Inferior parietal cortex (tissue), 1 donor: ENCODE measurements around the gene COMP.

Source experiments
- DNase-seq: peaks from one replicate; pipeline ENCODE4 v3.0.0-alpha.2; 2016; ENCODE audit errors: extremely low spot score

The COMP gene

DNA sequence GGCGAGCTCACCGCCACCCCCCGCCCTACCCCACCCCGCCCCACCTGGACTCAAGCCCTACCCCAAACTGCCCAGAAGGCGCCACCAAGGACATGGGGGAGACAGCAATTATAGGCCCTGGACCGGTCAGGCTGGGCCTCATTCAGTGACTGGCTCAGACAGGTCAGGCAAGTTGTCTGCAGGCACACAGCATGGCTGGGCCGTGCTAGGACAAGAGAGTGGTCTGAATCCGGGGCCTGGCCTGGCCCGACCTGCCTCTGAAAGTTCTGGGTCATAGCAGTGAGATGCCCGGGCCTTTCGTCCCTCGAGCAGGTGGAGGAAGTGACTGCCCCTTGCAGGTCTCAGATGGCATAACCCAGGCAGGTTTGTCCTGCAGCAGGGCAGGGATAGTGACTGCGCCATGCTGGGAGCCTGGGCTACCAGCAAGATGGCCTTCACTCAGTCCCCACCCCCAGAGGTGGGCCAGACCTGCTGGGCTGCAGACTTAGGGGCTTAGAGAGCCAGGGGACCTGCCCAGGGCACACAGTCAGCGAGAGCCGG lies 21.0 kb downstream of the COMP start:
- DNase-seq, result no peak

DNA sequence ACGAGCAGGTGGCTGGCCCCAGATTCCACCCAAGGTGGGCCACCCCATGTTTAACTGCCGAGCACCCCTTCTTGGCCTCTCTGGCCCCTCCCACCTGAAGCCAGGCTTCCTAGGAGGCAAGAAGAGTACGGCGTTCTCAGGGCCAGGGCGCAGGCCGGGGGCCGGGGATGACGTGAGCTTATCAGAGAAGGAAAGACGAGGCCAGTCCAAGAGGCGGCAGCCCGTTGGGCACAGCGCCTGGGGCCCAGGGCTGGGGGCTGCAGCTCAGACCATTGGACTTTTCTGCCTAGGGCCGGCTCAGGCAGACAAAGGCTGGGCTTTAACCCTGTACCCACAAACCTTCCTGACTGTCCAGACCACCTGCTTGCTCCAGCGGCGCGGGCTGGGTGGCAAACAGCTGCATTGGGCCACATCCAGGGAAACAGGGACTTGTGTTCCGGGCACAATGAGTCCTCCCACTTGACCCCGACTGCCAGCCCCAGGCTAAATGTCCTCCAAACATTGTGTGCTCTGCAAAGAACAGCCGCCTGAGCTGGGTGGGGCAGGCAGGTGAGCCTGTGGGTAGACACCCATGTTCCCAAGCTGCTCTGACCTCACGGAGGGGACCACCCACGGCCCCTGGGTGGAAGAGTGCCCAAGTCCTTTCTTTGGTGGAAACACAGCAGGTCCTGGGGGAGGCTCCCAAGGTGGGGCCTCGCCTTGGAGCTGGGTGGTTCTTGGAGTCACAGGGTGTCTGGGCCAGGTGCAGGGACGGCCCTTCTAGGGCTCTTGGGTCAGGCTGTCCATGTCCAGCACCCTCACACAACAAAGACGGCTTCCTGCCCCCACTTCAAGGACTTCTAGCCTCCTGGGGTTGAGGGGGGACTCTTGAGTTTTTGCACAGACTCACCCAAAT lies 21.9 kb downstream of the COMP start:
- DNase-seq, result no peak

- no peak for DNase-seq
These were observed 22.9 kb downstream of the COMP start for GRCh38 chr19:18768046-18768771.

DNA sequence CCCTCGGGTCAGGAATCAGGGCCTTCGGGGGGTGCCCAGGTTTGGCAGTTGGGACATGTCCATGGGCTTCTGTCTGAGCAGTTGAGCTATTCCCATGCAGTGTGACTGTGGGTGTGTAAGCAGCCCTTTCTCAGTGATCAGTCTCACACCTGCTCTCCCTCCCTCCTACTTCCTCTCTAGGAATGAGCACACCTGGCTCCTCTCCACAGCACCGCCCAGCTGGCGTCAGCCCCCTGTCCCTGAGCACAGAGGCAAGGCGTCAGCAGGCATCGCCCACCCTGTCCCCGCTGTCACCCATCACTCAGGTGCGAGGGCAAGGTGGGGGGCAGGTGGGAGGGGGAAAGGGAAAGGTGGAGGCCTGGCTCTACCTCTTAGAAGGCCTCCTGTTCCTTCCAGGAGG lies 25.9 kb downstream of the COMP start:
- DNase-seq, result no peak

DNA sequence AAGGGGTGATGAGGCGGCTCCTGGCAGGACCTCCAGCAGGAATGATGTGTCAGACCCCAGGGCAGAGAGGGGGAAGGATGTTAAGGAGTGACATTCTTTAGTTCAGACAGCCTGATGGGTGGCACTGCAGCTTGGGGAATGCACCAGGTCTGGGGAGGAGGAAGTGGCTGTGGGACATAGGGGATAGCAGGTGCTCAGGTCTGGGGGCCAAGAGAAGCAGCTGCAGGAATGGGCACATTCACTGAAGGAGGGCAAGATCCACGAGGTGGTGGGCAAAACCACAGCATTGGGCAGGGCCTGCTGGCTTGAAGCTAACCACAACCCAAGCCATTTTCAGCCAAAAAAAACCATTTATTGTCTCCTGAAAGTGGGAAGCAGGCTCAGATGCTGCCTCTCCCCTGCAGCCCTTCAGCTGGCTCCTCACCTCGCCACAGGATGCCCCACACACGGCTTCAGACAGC lies 26.5 kb downstream of the COMP start:
- DNase-seq, result no peak

GRCh38 chr19:18763674-18764590 lies 27.2 kb downstream of the COMP start:
- DNase-seq, result no peak

DNA sequence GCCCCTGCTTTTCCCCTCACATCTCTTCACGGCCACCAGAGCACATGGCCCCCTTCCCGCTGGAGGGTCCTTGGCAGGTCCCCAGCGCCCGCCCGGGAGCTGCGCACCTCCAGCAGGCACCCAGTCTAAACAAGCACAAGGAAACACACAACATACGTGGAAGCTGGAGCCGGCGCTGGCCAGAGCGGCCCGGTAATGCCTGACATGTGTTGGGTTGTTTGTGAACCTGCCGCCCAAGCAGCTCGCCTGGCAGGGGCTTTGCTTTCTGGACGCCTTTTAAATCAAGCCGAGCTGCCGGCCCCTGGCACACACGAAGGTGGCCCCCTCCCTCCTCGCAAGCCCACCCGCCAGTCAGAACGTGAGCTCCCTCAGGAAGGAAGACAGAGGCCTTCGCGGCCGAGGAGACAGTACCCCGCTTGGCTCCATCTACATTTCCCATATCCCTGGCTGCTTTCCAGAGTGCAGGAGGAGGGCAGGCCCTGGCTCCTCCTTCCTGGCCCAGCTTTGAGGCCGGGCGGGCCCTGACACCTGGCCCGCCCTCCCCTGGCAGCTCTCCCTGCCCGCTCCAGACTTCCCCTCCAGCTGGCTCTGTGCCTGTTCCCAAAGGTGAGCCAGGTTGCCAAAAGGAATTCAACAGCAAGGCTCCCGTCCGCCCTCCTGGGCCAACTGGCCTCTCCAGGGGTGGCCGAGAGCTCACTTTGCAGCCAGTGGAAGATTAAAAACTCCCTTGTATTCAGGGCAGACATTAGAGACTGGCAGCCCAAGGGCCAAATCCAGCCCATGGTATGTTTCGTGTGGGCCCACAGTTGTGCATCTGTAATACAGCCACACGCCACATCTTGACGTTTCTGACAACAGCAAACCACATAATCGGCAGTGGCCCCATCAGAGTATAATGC lies 28.7 kb downstream of the COMP start:
- no peak for DNase-seq

- DNase-seq, result no peak
These were observed 29.5 kb downstream of the COMP start for GRCh38 chr19:18761531-18762110.

DNA sequence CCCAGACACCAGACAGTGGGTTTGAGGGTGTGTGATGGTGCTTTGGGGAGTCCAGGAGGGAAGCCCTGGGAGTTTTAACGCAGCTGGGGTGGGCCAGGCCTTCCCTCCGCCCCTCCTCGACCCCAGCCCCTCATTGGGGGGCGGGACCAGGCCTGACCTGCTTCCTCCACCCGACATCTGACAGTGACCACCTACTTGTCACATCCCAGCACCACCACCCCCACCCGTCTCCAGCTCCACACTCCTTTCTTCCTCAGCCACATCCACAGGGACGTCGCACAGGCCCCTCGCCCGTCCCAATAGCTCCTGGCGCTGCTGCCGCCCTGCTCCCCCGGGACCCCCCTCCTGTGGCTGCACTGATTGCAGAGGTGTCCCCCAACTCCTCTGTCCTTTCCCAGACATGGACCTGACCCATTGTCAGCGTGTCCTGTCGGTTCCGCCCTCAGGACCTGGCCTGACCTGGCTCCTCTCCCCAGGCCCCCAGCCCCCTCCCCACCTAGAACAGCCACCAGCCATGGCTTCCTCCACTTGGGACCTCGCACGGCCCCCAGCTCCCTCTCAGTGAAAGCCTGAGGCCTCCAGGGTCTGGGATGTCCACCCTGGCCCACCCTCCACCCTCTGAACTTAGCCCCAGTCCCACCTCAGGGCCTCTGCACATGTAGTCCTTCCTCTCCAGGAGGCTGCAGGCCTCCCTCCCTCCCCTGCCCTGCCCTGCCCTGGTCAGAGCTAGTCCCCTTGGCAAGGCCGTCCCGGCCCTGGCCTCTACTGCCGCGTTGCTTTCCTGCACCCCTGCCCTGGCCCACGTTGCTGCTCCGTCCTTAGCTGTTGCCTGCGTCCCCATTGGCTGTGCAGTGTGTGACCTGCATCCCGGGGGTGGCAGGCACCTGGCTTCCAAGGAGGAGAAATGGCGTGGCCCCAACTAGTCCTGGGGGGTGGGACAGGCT lies 30.4 kb downstream of the COMP start:
- DNase-seq, result no peak

DNA sequence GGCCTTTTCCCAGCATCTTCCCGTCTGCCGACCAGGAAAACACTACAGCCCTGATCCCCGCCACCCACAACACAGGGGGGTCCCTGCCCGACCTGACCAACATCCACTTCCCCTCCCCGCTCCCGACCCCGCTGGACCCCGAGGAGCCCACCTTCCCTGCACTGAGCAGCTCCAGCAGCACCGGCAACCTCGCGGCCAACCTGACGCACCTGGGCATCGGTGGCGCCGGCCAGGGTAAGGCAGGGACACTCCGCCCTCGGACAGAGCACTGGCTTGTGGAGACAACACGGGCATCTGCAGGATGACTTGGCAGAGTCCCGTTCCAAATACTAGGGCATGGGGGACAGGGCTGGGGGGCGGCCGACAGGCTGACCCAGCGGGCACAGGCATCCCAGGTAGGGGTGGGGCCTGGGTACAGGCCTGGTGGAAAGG lies 31.1 kb downstream of the COMP start:
- DNase-seq, result no peak

GRCh38 chr19:18759304-18759994 lies 31.7 kb downstream of the COMP start:
- no peak for DNase-seq

GRCh38 chr19:18756896-18757295 lies 34.2 kb downstream of the COMP start:
- DNase-seq, result no peak

DNA sequence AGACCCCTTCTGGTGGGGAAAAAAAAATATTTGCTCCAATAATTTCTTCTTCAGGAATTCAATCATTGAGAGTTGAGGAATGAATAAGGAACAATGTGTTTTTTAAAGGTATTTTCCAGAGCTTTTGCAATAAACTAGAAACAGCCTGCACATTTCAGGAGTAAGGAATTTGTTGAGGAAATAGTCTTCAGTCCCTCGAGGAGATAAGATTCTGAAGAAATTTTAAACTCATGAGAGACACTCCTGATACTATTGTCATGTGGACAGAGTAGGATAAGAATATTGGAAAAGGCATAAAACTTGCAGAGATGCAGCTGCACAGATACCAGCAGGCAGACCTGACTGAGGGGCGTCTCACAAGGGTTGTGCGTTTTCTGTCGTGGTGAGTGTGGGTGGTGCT lies 36.6 kb downstream of the COMP start:
- DNase-seq, result no peak

GRCh38 chr19:18751571-18751970 lies 39.5 kb downstream of the COMP start:
- DNase-seq, result no peak

DNA sequence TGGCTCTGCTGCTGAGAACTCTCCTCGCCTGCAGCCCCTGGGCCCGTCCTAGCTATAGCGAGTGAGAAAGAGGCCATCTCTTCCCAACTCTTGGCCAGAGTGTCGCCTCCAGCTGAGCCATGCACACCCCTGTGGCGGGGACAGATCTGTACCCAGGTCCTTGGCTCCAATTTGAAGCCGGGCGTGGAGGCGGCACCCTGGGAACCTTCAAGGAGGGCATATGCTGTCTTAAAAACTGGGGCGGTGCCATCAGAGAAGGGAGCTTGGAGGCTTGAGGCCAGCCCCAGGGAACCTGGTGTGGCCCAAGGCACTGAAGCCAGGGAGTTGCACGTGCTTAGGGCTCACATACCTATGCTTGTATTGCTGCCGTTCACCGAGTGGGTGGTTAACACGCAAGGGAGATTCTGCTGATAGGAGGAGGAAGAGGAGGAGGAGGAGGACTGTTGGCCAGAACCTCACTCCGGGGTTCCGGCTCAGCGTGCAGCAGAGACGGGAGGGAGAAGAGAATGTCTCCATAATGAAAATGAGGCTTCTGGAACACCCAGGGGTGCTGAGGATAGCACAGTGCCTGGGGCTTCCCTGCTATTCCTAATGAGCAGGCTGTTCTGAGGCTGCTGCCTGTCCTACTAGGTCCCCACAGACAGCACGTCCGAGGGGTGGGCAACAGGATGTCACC lies 40.7 kb downstream of the COMP start:
- no peak for DNase-seq

DNA sequence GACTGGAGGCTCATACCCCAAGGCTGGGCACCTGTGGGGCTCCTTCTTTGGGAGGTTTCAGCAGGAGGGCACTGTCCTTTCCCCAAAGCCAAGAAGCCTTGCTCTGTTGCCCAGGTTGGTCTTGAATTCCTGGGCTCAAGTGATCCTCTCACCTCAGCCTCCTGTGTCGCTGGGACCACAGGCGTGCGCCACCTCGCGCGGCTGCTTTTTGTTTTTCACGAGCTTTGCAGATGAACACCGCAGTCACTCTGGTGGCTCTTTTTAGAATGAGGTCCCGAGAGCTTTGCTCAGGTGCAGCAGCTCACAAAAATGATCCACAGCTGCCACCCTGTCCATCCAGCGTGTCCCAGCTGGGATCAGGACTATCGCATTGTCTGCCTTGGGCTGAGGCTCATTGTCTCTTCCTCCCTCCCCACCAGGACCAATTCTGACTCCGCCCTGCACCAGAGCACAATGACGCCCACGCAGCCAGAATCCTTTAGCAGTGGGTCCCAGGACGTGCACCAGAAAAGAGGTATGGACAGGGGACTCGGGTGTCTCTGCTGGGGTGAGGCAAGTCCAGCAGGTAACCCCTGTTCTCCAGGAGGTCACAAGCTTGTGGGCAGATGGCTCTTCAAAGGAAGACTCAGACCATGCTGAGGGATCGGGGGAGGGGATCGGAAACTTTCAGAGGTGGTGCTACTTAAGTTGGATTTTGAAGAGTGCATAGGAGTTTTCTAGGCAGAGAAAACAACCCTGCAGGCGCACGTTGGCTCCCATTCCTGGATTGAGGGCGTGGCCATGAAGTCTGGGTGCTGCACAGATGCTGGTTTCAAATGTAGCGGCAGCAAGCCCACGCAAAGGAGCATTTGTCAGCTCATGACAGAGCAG lies 41.5 kb downstream of the COMP start:
- no peak for DNase-seq
